Limb (tissue), 2 donors: ENCODE measurements around the gene RSPRY1.
"Not testable (repeated sequence)": the region's sequence is repeated elsewhere in the genome, so short reads cannot be mapped to it uniquely, and the experiment has no call there.

Experiments
- DNase-seq, 2 donors: peaks; one replicate each; pipeline ENCODE4 v3.0.0-alpha.2; 2016; ENCODE audit errors: extremely low spot score in 2 of 2

The RSPRY1 gene

GRCh38 chr16:57270221-57271062 lies 84.3 kb downstream of the RSPRY1 start:
- DNase-seq: no peak

- DNase-seq: no peak
Observed at GRCh38 chr16:57271063-57271345, 84.9 kb downstream of the RSPRY1 start.

GRCh38 chr16:57271867-57272495 lies 85.9 kb downstream of the RSPRY1 start:
- DNase-seq: no peak

GRCh38 chr16:57273359-57273758 lies 87.2 kb downstream of the RSPRY1 start:
- DNase-seq: no peak

GRCh38 chr16:57273826-57274225 lies 87.7 kb downstream of the RSPRY1 start:
- no peak for DNase-seq

- DNase-seq: not testable (repeated sequence)
Observed at GRCh38 chr16:57275946-57276345, 89.8 kb downstream of the RSPRY1 start.

- DNase-seq: no peak
Observed at GRCh38 chr16:57276596-57276995, 90.5 kb downstream of the RSPRY1 start.

- DNase-seq: no peak
Observed at GRCh38 chr16:57277586-57277985, 91.5 kb downstream of the RSPRY1 start.

- no peak for DNase-seq
Observed at GRCh38 chr16:57278494-57278893, 92.4 kb downstream of the RSPRY1 start.

GRCh38 chr16:57279780-57280638 lies 93.9 kb downstream of the RSPRY1 start:
- no peak for DNase-seq

GRCh38 chr16:57281791-57282190 lies 95.7 kb downstream of the RSPRY1 start:
- no peak for DNase-seq

GRCh38 chr16:57282510-57283213 lies 96.5 kb downstream of the RSPRY1 start:
- no peak for DNase-seq

- no peak for DNase-seq
Observed at GRCh38 chr16:57283214-57283958, 97.3 kb downstream of the RSPRY1 start.

GRCh38 chr16:57283959-57284208 lies 97.8 kb downstream of the RSPRY1 start:
- no peak for DNase-seq

GRCh38 chr16:57284209-57284951 lies 98.3 kb downstream of the RSPRY1 start, which contains the start of gene PLLP:
Gene PLLP (minus strand): TSS chr16:57284672. CDS start chr16:57284540, 132 bp downstream.
- peak in 1 of 2 donors; percentile 71 for DNase-seq

- no peak for DNase-seq
Observed at GRCh38 chr16:57284952-57285363, 98.8 kb downstream of the RSPRY1 start.

GRCh38 chr16:57285379-57285778 lies 99.2 kb downstream of the RSPRY1 start:
- no peak for DNase-seq

GRCh38 chr16:57289391-57290257 lies 103.5 kb downstream of the RSPRY1 start:
- DNase-seq: no peak
